A549 (cell line): ENCODE data around the gene PITPNM1. TPM values are rescaled to one million over a fixed set of nuclear protein-coding genes. Genes with fewer than 3 reads are reported as not detected.

Experiments
- ATOH8 ChIP-seq: fragments of 250-450 bp; sonication (Bioruptor Pico); IDR thresholded peaks from 2 replicates; pipeline ENCODE4 v1.5.0; 2020; ENCODE audit warnings: low read depth, mild to moderate bottlenecking, moderate library complexity
- BCL3 ChIP-seq: fragments of >200 bp; sonication (Bioruptor Twin); formaldehyde crosslinking; IDR thresholded peaks from 3 replicates; pipeline ENCODE4 v1.6.1; 2016
- CBX2 ChIP-seq: fragments of 200-600 bp; sonication (generic); IDR thresholded peaks from 2 replicates; pipeline ENCODE4 v1.6.1; 2016; ENCODE audit warnings: low read depth, mild to moderate bottlenecking, borderline replicate concordance
- CBX8 ChIP-seq: fragments of 200-600 bp; sonication (generic); IDR thresholded peaks from 2 replicates; pipeline ENCODE4 v1.6.1; 2016
- CEBPB ChIP-seq, 2 experiments: fragments of >200 bp in 1 of 2; sonication (Bioruptor Twin) in 1 of 2; formaldehyde crosslinking in 1 of 2; IDR thresholded peaks; 2 replicates each; pipeline ENCODE4 v1.6.1; 2012 to 2016
- CHD2 ChIP-seq: fragments of 150-350 bp; IDR thresholded peaks from 2 replicates; pipeline ENCODE4 v1.6.1; 2014; ENCODE audit warnings: low read length; ENCODE audit not compliant: partially characterized antibody
- CHD4 ChIP-seq: fragments of 200-600 bp; sonication (generic); IDR thresholded peaks from 2 replicates; pipeline ENCODE4 v1.6.1; 2016; ENCODE audit warnings: antibody characterized with exemption, mild to moderate bottlenecking, borderline replicate concordance
- E2F6 ChIP-seq: IDR thresholded peaks from 2 replicates; pipeline ENCODE4 v1.6.1; 2012; ENCODE audit warnings: low read depth, borderline replicate concordance
- EHF ChIP-seq: fragments of 250-450 bp; sonication (Bioruptor Pico); IDR thresholded peaks from 2 replicates; pipeline ENCODE4 v1.5.0; 2020; ENCODE audit warnings: mild to moderate bottlenecking
- ELK1 ChIP-seq: fragments of 150-350 bp; IDR thresholded peaks from 2 replicates; pipeline ENCODE4 v1.6.1; 2014; ENCODE audit warnings: low read depth, mild to moderate bottlenecking, low read length
- EP300 ChIP-seq, 2 experiments: fragments of >200 bp; sonication (Bioruptor Twin); formaldehyde crosslinking; IDR thresholded peaks; 2 replicates in 1 of 2; 3 replicates in 1 of 2; pipeline ENCODE4 v1.6.1; 2016 to 2017
- ESRRA ChIP-seq: fragments of 150-350 bp; IDR thresholded peaks from 2 replicates; pipeline ENCODE4 v1.6.1; 2014; ENCODE audit warnings: mild to moderate bottlenecking, low read length, borderline replicate concordance
- FOSB ChIP-seq: fragments of 250-450 bp; sonication (Bioruptor Pico); IDR thresholded peaks from 2 replicates; pipeline ENCODE4 v1.5.0; 2020; ENCODE audit warnings: mild to moderate bottlenecking, moderate library complexity
- FOXS1 ChIP-seq: fragments of 250-450 bp; sonication (Bioruptor Pico); IDR thresholded peaks from 2 replicates; pipeline ENCODE4 v1.5.0; 2020; ENCODE audit warnings: mild to moderate bottlenecking, moderate library complexity
- HDAC2 ChIP-seq: fragments of 200-600 bp; sonication (generic); IDR thresholded peaks from 2 replicates; pipeline ENCODE4 v1.6.1; 2016
- HOXA7 ChIP-seq: fragments of 250-450 bp; sonication (Bioruptor Pico); IDR thresholded peaks from 2 replicates; pipeline ENCODE4 v1.5.0; 2020; ENCODE audit warnings: mild to moderate bottlenecking, moderate library complexity
- HOXB13 ChIP-seq: fragments of 250-450 bp; sonication (Bioruptor Pico); IDR thresholded peaks from 2 replicates; pipeline ENCODE4 v1.5.0; 2020; ENCODE audit warnings: low read depth, mild to moderate bottlenecking, moderate library complexity
- JUNB ChIP-seq: fragments of >200 bp; sonication (Bioruptor Twin); formaldehyde crosslinking; IDR thresholded peaks from 2 replicates; pipeline ENCODE4 v1.6.1; 2016
- KDM5A ChIP-seq: fragments of 200-600 bp; sonication (generic); IDR thresholded peaks from 2 replicates; pipeline ENCODE4 v1.6.1; 2016; ENCODE audit warnings: antibody characterized with exemption, mild to moderate bottlenecking
- MAZ ChIP-seq: fragments of 150-350 bp; IDR thresholded peaks from 2 replicates; pipeline ENCODE4 v1.6.1; 2014; ENCODE audit warnings: antibody characterized with exemption, low read depth, low read length, borderline replicate concordance
- MYC ChIP-seq: IDR thresholded peaks from 2 replicates; pipeline ENCODE4 v1.6.1; 2012; ENCODE audit warnings: mild to moderate bottlenecking, inconsistent platforms, low read length, improper control_type of control experiment, borderline replicate concordance
- NPAS2 ChIP-seq: fragments of 250-450 bp; sonication (Bioruptor Pico); IDR thresholded peaks from 2 replicates; pipeline ENCODE4 v1.8.0; 2022; ENCODE audit warnings: mild to moderate bottlenecking, moderate library complexity, borderline replicate concordance
- PBX3 ChIP-seq: IDR thresholded peaks from 2 replicates; pipeline ENCODE4 v1.6.1; 2012
- POLR2A ChIP-seq: IDR thresholded peaks from 2 replicates; pipeline ENCODE4 v1.6.1; 2012; ENCODE audit warnings: mild to moderate bottlenecking, low read length
- POLR2AphosphoS2 ChIP-seq: conservative IDR thresholded peaks from 2 replicates; pipeline ENCODE4 v1.6.1; 2012; ENCODE audit warnings: low read length, improper control_type of control experiment, inconsistent platforms
- RCOR1 ChIP-seq: fragments of 150-350 bp; IDR thresholded peaks from 2 replicates; pipeline ENCODE4 v1.6.1; 2014; ENCODE audit warnings: antibody characterized with exemption, low read length, low read depth
- RNF2 ChIP-seq: fragments of 200-600 bp; sonication (generic); IDR thresholded peaks from 2 replicates; pipeline ENCODE4 v1.6.1; 2016; ENCODE audit warnings: low read depth, mild to moderate bottlenecking, antibody characterized with exemption, moderate library complexity, borderline replicate concordance
- SMC3 ChIP-seq: fragments of >200 bp; sonication (Bioruptor Twin); formaldehyde crosslinking; IDR thresholded peaks from 3 replicates; pipeline ENCODE4 v1.6.1; 2018; ENCODE audit warnings: inconsistent platforms
- SREBF2 ChIP-seq: fragments of 450-650 bp; IDR thresholded peaks from 2 replicates; pipeline ENCODE4 v1.6.1; 2014; ENCODE audit warnings: mild to moderate bottlenecking, moderate library complexity
- TFCP2L1 ChIP-seq: fragments of 250-450 bp; sonication (Bioruptor Pico); IDR thresholded peaks from 2 replicates; pipeline ENCODE4 v1.5.0; 2021; ENCODE audit warnings: mild to moderate bottlenecking
- polyA plus RNA-seq, 4 experiments: library from polyadenylated mRNA; depleted of rRNA in 3 of 4; stranded (reverse); fragments of >200 nt; fragmentation: RNase III in 1 of 4; extraction: RNeasy Plus Mini Kit Qiagen cat#74134 plus additional on column Dnase treatment in 1 of 4; gene quantifications; 2 replicates in 3 of 4; 3 replicates in 1 of 4; pipeline ENCODE4 v1.2.3, GENCODE V29; 2011 to 2017

PITPNM1 gene
- polyA plus RNA-seq, 2 of the 4 experiments (the other 2 are of a cell fraction): 14.2 to 42.0 TPM

- TF ChIP-seq JUNB (no peak), EHF (CRISPR knock-in tag) (no peak; the same call in 1 of the 2 replicates), TFCP2L1 (0 out of 2 replicates have a peak, but pooled peaks have one; percentile 63), RNF2 (no peak), ELK1 (no peak), FOSB (CRISPR knock-in tag) (0 out of 2 replicates have a peak, but pooled peaks have one; percentile 40), KDM5A (no peak), CHD4 (peak; percentile 94), RCOR1 (peak; percentile 97), E2F6 (no peak), BCL3 (peak; percentile 18; the same call in 1 of the 3 replicates), ESRRA (no peak), SMC3 (no peak), FOXS1 (CRISPR knock-in tag) (no peak; the same call in 1 of the 2 replicates), HOXA7 (CRISPR knock-in tag) (no peak), PBX3 (peak; percentile 97), CEBPB (IDR thresholded peaks at IDR 0.05) (no peak), POLR2A (peak; percentile 68), CHD2 (no peak), POLR2AphosphoS2 (no peak), CBX2 (no peak), EP300 (IDR thresholded peaks at IDR 0.05) (no peak), MAZ (no peak), ATOH8 (CRISPR knock-in tag) (0 out of 2 replicates have a peak, but pooled peaks have one; percentile 41), MYC (no peak), SREBF2 (no peak), CBX8 (no peak), NPAS2 (CRISPR knock-in tag) (no peak), HOXB13 (no peak), HDAC2 (peak; percentile 97)
These were observed 2.8 kb upstream of the PITPNM1 start, which contains the start of gene CDK2AP2 (continued) for GRCh38 chr11:67507864-67508485.
